GM06990 (cell line): ENCODE results near the gene ICAM5.

Experiments
- DNase-seq: peaks from one replicate; pipeline ENCODE4 v3.0.0-alpha.2; 2011; ENCODE audit not compliant: insufficient read length; ENCODE audit errors: extremely low read depth
- H3K27me3 ChIP-seq: replicated peaks from 2 replicates; pipeline ENCODE4 v1.6.0; 2011; ENCODE audit warnings: low read length; ENCODE audit not compliant: control insufficient read depth, insufficient read depth
- H3K36me3 ChIP-seq: 2 replicates; pipeline ENCODE4 v1.5.1; 2011; ENCODE audit warnings: low read length; ENCODE audit not compliant: control insufficient read depth, insufficient read depth
- H3K4me3 ChIP-seq: replicated peaks from 2 replicates; pipeline ENCODE4 v1.5.1; 2011; ENCODE audit warnings: low read depth, mild to moderate bottlenecking, control low read depth, low read length
- TF ChIP-seq, protein P1 (sequence below): IDR thresholded peaks from 2 replicates; pipeline ENCODE4 v1.5.1; 2011; ENCODE audit warnings: low read length, control low read depth, mild to moderate bottlenecking, inconsistent platforms; ENCODE audit not compliant: insufficient read depth, poor library complexity, severe bottlenecking

The ICAM5 gene

DNA sequence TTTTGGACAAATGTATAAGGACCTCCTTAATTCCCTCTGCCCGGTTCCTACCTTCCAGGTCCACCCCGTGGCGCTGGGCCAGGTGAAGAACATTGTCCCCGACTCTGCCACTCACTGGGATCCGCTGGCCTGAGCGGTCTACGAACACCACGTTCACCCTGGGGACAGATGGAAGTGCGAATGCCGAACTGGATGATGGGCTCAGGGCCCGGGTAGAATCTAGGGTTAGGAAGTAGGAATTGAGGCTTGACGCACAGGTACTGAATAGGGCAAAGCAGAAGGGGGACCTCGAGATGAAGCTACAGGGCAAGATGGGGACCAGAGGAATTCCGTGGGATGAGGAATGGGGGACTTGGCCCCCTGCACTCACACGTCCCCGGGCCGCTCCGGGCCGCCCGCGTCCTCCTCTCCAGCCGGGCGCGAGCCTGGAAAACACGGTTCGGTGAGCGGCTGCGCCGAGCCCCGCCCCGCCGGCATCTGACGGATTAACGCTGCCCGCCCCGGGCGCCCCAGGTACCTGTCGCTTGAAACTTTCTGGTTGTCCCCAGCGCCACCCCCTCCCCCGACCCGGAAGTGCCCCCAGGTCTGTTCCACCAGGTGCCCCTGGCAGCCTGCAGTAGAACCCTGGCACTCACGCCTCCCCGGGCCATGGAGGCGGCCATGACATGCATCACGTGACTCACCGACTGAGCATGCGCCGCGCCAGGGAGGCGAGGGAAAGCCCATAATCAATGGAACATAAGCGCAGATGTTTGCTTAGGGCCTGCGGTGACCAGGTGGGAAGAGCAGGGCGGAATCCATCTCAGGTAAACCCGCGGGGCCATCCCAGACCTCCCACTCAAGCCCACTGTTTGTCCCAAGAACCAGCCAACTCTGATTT is 25.8 kb downstream of the ICAM5 start, which contains the start of gene FDX2:
FDX2 (minus strand) TSS at position 681 of the 880 bp plus-strand sequence; CDS start at position 662, 19 bp downstream.
- TF ChIP-seq, protein P1, sequence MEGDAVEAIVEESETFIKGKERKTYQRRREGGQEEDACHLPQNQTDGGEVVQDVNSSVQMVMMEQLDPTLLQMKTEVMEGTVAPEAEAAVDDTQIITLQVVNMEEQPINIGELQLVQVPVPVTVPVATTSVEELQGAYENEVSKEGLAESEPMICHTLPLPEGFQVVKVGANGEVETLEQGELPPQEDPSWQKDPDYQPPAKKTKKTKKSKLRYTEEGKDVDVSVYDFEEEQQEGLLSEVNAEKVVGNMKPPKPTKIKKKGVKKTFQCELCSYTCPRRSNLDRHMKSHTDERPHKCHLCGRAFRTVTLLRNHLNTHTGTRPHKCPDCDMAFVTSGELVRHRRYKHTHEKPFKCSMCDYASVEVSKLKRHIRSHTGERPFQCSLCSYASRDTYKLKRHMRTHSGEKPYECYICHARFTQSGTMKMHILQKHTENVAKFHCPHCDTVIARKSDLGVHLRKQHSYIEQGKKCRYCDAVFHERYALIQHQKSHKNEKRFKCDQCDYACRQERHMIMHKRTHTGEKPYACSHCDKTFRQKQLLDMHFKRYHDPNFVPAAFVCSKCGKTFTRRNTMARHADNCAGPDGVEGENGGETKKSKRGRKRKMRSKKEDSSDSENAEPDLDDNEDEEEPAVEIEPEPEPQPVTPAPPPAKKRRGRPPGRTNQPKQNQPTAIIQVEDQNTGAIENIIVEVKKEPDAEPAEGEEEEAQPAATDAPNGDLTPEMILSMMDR, result no peak
- H3K36me3 ChIP-seq, result peaks cover 16% of the 10 kb centered on the region
- H3K4me3 ChIP-seq, result peak within 1 kb of the TSS; percentile 76
- peak; percentile 86 for DNase-seq
- H3K27me3 ChIP-seq, result no peaks in the 10 kb centered on the region

DNA sequence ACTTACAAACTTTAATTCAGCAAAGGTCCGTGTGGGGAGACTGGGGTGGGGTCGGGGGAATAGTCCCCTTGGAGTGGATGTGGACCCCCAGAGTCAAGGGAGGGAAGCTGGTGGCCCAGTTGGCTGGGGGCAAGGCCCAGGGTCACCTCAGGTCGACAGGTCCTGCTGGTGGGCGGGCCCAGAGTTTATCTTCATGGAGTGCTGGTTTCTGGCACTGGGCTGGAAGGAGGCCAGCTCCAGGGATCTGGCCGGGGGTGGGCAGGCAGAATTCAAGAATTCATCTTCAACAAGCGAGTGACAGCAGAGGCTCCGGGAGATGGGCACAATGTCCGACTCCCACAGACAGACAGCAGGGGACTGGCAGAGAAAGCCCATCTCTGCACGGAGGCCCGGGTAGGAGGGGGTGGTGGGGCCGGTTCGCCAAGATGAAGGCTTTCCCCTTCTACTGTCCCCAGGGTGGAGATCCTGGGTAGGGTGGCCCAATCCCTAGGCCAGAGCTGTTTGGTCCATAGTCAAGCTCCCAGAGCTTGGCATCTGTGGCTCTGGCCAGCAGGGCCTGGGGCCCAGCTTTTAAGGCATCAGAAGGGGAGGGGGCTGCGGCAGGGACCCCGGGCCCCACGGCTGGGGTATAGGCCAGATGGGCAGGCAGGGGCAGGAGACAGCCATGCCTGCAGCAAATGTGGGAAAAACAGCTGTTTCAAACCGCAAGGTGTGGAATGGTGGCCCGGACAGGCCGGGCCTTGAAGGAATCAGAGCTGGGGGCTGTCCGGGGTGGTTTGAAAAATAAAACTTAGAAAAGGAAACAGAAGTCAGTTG is 26.7 kb downstream of the ICAM5 start:
- DNase-seq, result no peak
- H3K4me3 ChIP-seq, result no peak overlapping the region
- TF ChIP-seq, protein P1, result no peak
- no peaks in the 10 kb centered on the region for H3K27me3 ChIP-seq
- H3K36me3 ChIP-seq, result peaks cover 19% of the 10 kb centered on the region

DNA sequence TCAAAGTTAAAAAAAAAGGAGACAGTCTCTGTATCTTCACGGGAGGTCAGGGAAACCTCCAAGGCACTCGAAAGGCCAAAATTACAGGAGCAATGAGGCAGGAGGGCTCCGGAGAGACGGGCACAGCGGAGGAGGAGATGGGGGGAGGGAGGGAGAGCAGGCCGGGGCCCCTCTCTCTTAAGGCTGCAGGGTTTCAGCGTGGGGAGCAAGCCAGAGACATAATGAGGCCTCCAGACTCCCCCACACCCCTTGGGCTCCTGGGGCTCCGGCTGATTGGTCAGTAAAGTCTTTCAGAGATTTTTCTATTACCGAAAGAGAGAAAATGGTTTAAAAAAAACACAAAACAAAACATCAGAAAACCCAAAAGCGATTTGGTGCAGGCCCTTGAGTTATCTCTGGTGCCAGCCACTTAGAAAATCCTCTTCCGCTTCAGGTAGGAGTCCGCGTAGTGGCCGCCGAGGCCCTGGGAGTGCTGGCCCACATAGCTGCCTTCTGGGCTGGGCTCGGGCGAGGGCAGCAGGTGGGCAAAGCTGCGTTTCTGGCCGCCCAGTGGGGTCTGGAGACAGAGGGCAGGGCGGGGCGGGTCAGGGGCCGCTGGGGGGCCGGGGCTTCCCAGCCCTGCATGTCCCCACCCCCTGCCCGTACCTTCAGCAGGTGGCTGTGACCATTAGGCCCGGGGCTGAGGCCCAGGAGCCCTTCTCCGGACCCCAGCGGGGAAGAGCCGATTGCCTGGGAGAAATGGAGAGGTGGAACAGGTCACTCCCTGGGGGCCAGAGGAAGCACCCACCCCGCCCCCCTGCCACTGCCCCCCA is 27.5 kb downstream of the ICAM5 start:
- H3K36me3 ChIP-seq, result peaks cover 25% of the 10 kb centered on the region
- TF ChIP-seq, protein P1, result no peak
- no peak for DNase-seq
- no peak overlapping the region for H3K4me3 ChIP-seq
- no peaks in the 10 kb centered on the region for H3K27me3 ChIP-seq

DNA sequence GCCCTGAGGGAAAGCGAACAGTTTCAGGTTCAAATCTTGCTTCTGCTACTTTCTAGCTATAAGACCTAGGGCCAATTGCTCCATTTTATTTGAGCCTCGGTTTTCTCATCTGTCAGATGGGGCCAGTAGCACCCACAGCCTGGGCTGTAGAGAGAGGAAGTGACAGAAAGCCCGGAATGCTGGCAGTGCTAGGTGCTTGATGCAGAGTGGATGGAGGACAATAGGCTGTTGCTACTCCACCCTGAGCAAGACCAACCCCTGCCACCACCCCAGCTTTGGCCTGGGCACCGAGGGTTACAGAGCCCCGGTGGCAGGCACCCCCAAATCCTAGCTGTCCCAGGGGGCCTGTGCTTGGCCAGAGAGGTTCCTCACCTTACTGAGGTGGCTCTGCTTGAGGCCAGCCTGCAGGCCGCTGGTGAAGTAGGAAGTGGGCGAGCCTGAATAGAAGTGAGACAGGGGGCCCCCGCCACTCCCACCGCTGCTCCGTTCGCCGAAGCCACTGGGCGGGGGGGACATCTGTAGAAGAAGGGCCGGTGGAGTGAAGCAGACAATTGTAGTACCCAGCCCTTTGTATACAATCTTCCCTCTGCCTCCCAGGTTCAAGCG is 28.2 kb downstream of the ICAM5 start:
- Histone ChIP-seq H3K36me3 (peaks cover 31% of the 10 kb centered on the region), H3K4me3 (no peak overlapping the region), H3K27me3 (no peaks in the 10 kb centered on the region)
- TF ChIP-seq, protein P1, result no peak
- no peak for DNase-seq
